HFFc6 (cell line): ENCODE results near the gene PTS. TPM values are rescaled to one million over a fixed set of nuclear protein-coding genes. Genes with fewer than 3 reads are reported as not detected.

Source experiments
- DNase-seq: peaks from one replicate; pipeline ENCODE4 v3.0.0-alpha.2; 2018
- H3K27ac Mint-ChIP-seq: 2 replicates; pipeline ENCODE4 v1.8.0; 2020; ENCODE audit warnings: mild to moderate bottlenecking, mixed read lengths
- H3K27me3 Mint-ChIP-seq: 2 replicates; pipeline ENCODE4 v1.8.0; 2021; ENCODE audit warnings: mild to moderate bottlenecking, moderate library complexity, mixed read lengths; ENCODE audit not compliant: insufficient read depth
- H3K36me3 Mint-ChIP-seq: 2 replicates; pipeline ENCODE4 v1.8.0; 2021; ENCODE audit warnings: low read depth, mixed read lengths
- H3K4me1 Mint-ChIP-seq: 2 replicates; pipeline ENCODE4 v1.8.0; 2020; ENCODE audit warnings: low read depth, mixed read lengths
- H3K4me3 Mint-ChIP-seq: 2 replicates; pipeline ENCODE4 v1.8.0; 2020; ENCODE audit warnings: mild to moderate bottlenecking, moderate library complexity, mixed read lengths
- H3K9me3 Mint-ChIP-seq: 2 replicates; pipeline ENCODE4 v1.8.0; 2020; ENCODE audit warnings: mild to moderate bottlenecking, mixed read lengths
- total RNA-seq, 6 experiments: library from RNA; stranded (reverse); fragmentation: NEBNext Ultra II Directional; extraction: Animal tissue kit (Norgen Biotek cat#: 25700); gene quantifications; 2 replicates in 1 of 6; 3 replicates in 5 of 6; pipeline ENCODE4 v1.2.3, GENCODE V29; 2021
- TF ChIP-seq, protein P1 (sequence below): fragments of 200-600 bp; sonication (generic); IDR thresholded peaks from 2 replicates; pipeline ENCODE4 v1.5.0; 2021; ENCODE audit warnings: antibody characterized with exemption, mild to moderate bottlenecking

Gene PTS
- total RNA-seq, 6 experiments from 2014 or later: 73.1 to 78.9 (median 75.7) TPM

DNA sequence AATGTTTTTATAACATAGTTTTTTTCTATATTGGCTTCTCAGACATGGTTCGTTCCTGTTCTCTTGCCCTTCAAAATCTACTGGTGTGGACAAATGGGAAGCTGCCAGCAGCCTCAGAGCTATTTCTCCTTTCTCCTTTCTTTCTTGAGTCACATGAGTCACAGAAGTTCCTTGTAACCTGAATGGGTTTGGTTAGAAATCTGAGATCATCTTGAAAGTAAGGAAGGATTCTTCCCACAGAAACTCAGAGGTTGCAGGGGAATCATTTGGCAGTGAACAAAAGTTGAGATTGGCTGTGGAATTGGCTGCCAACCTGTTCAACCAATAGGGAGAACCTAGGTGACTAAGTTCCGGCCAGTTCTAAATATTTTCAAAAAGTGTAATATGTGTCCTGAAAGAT is 22.0 kb downstream of the PTS start:
- Mint-ChIP-seq H3K9me3 (no peaks in the 10 kb centered on the region), H3K4me3 (no peak overlapping the region), H3K36me3 (peaks cover 10% of the 10 kb centered on the region), H3K4me1 (peaks cover 14% of the 10 kb centered on the region), H3K27me3 (peaks cover 5% of the 10 kb centered on the region), H3K27ac (no peak overlapping the region)
- peak; percentile 35 for DNase-seq
- TF ChIP-seq, protein P1, sequence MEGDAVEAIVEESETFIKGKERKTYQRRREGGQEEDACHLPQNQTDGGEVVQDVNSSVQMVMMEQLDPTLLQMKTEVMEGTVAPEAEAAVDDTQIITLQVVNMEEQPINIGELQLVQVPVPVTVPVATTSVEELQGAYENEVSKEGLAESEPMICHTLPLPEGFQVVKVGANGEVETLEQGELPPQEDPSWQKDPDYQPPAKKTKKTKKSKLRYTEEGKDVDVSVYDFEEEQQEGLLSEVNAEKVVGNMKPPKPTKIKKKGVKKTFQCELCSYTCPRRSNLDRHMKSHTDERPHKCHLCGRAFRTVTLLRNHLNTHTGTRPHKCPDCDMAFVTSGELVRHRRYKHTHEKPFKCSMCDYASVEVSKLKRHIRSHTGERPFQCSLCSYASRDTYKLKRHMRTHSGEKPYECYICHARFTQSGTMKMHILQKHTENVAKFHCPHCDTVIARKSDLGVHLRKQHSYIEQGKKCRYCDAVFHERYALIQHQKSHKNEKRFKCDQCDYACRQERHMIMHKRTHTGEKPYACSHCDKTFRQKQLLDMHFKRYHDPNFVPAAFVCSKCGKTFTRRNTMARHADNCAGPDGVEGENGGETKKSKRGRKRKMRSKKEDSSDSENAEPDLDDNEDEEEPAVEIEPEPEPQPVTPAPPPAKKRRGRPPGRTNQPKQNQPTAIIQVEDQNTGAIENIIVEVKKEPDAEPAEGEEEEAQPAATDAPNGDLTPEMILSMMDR: no peak

DNA sequence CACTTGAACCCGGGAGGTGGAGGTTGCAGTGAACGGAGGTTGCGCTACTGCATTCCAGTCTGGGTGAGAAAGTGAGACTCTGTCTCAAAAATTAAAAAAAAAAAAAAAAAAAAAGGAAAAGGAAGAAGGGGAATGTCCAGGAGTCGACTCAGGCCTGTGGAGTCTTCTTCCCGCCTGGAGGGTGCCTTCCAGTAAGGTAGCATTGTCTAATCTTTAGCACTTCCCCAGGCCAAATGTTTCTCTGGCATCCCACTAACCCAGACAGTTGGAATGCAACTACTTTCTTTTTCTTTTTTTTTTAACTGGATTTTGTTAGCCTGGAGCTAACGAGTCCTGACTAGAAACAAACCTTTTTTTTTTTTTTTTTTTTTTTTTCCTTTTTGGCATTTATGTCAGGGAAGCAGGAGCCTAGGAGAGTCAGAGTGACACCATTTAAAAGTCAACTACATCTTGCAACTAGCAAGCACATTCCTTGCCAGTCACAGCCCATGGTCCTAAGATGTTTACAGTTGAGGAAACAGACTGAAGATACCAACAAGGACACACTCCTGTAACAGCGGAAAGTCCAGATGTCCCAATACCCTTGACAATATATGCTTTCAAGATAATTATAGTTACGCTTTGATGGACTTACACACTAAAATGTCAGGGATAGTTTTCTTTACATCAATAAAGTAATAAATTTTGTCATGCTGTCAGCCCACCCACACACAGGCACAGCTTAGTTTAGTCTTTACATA is 23.8 kb downstream of the PTS start:
- H3K4me1 Mint-ChIP-seq: peaks cover 14% of the 10 kb centered on the region
- H3K27me3 Mint-ChIP-seq: peaks cover 5% of the 10 kb centered on the region
- no peak for DNase-seq
- H3K27ac Mint-ChIP-seq: no peak overlapping the region
- TF ChIP-seq, protein P1: no peak
- no peaks in the 10 kb centered on the region for H3K36me3 Mint-ChIP-seq
- no peak overlapping the region for H3K4me3 Mint-ChIP-seq
- H3K9me3 Mint-ChIP-seq: no peaks in the 10 kb centered on the region

DNA sequence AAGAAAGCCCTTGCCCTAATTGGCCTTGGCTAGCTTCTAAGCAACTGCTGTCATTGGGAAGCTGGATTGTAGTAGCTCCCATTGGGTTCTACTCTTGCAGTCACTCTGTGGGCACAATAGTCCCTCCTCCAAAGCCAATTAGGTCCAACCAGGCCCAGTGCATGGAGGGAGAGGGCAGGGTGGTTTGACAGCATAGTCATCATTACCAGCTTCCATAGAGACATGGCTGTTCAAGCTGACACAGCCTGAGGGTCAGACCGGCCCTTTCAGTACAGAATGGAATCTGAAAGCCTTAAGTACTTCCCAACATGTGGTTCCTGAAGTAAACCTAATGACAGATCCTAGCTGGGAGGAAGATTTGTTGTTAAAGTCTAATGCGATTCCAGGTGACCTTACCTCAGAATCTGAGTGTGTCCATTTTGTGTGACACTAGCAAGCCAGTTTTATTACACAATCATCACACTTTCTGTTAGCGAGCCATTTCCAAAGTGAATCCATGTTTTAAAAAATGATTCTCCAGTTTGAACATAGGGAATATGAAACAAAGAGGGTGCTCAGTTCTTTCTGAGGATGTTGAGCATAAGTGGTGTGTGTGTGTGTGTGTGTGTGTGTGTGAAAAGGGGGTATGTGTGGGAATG is 27.5 kb downstream of the PTS start:
- no peaks in the 10 kb centered on the region for H3K4me1 Mint-ChIP-seq
- no peaks in the 10 kb centered on the region for H3K9me3 Mint-ChIP-seq
- H3K27ac Mint-ChIP-seq: no peak overlapping the region
- no peak for DNase-seq
- peaks cover 1% of the 10 kb centered on the region for H3K27me3 Mint-ChIP-seq
- no peaks in the 10 kb centered on the region for H3K36me3 Mint-ChIP-seq
- TF ChIP-seq, protein P1: no peak
- no peak overlapping the region for H3K4me3 Mint-ChIP-seq

DNA sequence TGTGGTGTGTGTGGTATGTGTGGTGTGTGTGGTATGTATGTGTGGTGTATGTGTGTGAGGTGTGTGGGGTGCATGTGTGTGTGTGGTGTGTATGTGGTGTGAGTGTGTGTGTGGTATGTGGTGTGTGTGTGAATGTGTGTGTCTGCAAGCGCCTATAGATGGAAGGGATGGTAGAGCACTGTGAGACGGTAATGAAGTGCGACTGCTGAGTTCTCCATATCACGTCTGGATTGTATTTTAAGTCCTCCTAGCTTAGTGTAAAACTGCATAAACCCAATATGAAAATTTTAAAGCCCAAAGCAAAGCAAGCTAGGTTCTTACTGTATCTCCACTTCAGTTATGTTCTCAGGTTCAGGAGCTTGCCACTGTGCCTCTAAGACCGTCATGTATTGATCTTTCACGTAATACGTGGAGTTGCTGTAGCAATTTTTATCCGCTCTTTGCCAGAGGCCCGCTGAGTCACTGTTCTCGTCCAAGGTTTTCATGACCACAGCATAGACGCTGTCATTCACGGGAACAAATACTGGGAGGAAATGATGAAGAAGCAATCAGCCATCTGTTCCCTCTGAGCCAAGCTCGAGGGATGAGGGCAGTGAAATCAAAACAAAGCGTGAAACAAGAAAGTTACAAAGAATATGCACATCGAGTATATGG is 29.0 kb downstream of the PTS start:
- Mint-ChIP-seq H3K4me3 (no peak overlapping the region), H3K9me3 (no peaks in the 10 kb centered on the region), H3K36me3 (no peaks in the 10 kb centered on the region), H3K27me3 (peaks cover 1% of the 10 kb centered on the region), H3K4me1 (peaks cover 4% of the 10 kb centered on the region), H3K27ac (no peak overlapping the region)
- peak; percentile 7 for DNase-seq
- TF ChIP-seq, protein P1: no peak

DNA sequence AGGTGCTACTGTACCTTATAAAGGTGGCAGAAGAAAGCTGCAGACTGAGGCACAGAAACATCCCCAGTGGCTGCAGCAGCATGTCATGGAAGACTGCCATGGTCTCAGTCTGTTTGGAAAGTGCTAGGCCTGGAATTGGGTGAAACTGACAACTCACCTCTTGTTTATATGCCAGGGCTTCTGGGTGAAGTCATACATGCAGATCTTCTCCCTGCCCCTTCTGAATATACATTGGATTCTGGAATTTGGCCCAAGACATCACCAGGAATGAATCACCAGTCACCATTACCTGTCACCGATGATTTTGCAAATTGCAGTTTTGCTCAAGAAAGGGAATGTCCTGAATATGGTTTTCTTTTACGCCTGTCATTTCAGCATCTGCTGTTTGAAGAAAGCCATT is 34.3 kb downstream of the PTS start, which contains the start of gene PLET1:
Gene PLET1, minus strand, starts transcription at position 371 of the 400 bp plus-strand sequence. Its CDS starts 271 bp downstream, at position 100.
- TF ChIP-seq, protein P1: no peak
- Mint-ChIP-seq H3K4me1 (peaks cover 15% of the 10 kb centered on the region), H3K9me3 (no peaks in the 10 kb centered on the region), H3K27me3 (no peaks in the 10 kb centered on the region; the same call in none of the 2 replicates), H3K27ac (peak within 1 kb of the TSS; percentile 47; the same call in 1 of the 2 replicates), H3K36me3 (no peaks in the 10 kb centered on the region), H3K4me3 (no peak within 1 kb of the TSS)
- DNase-seq: peak; percentile 76
